ENCODE measurements around the gene FURIN.
"Not testable (repeated sequence)": the region's sequence is repeated elsewhere in the genome, so short reads cannot be mapped to it uniquely, and the experiment has no call there.

Gene FURIN

DNA sequence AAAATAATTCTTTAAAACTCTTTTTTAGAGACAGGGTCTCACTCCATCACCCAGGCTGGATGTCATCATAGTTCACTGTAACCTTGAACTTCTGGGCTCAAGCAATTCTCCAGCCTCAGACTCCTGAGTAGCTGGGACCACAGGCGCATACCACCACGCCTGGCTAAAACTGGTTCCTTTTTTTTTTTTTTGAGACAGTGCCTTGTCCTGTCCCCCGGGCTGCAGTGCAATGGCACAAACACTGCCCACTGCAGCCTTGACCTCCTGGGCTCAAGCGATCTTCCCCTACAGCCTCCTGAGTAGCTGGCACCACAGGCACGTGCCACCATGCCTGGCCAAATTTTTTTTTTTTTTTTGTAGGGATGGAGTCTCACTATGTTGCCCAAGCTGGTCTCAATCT lies 23.7 kb upstream of the FURIN start:
- Histone ChIP-seq H3K4ac (ENCODE audit: low read length) (no peak overlapping the region), H3K18ac (ENCODE audit: low read length) (no peak overlapping the region), H3K4me1 (ENCODE audit: control insufficient read depth in 2 of 2, insufficient read depth in 1 of 2, low read depth in 1 of 2, low read length in 2 of 2) (peaks cover 12 to 14% of the 10 kb centered on the region in 2 donors), H4K91ac (ENCODE audit: low read depth, low read length, poor library complexity) (no peak overlapping the region), H3K27me3 (ENCODE audit: control insufficient read depth in 3 of 3, insufficient read depth in 3 of 3, low read depth in 1 of 3, low read length in 3 of 3) (no peaks in the 10 kb centered on the region), H2AK5ac (ENCODE audit: low read depth, low read length) (no peak overlapping the region), H3K79me1 (ENCODE audit: low read depth, low read length) (no peaks in the 10 kb centered on the region), H4K8ac (ENCODE audit: low read depth, low read length) (no peak overlapping the region), H3K14ac (ENCODE audit: low read length) (no peak overlapping the region), H3K4me3 (ENCODE audit: low read length in 2 of 2) (no peak overlapping the region), H3K23ac (ENCODE audit: low read depth, low read length, poor library complexity) (no peak overlapping the region), H3K36me3 (replicated peaks in 1 of 2; ENCODE audit: control insufficient read depth in 2 of 2, insufficient read depth in 2 of 2, low read length in 2 of 2) (no peaks in the 10 kb centered on the region), H2BK15ac (ENCODE audit: low read length) (no peak overlapping the region), H2BK12ac (ENCODE audit: low read length) (no peak overlapping the region), H2AFZ (ENCODE audit: low read length) (peak overlapping the region; percentile 49), H3K27ac (replicated peaks; ENCODE audit: low read length) (no peak overlapping the region), H2BK120ac (ENCODE audit: low read depth, low read length) (no peak overlapping the region), H2BK5ac (ENCODE audit: low read length) (no peak overlapping the region), H3K4me2 (ENCODE audit: insufficient read depth, low read length, poor library complexity, severe bottlenecking) (no peak overlapping the region), H3K9ac (ENCODE audit: low read depth, low read length, poor library complexity) (no peak overlapping the region), H3K9me3 (replicated peaks in 1 of 2; ENCODE audit: control insufficient read depth in 2 of 2, insufficient read depth in 1 of 2, low read depth in 1 of 2, low read length in 2 of 2) (no peaks in the 10 kb centered on the region)
- DNase-seq (ENCODE audit: low spot score): no peak
- WGBS, 2 donors (ENCODE audit: extremely low coverage in 2 of 2, insufficient read length in 2 of 2, insufficient replicate concordance in 1 of 2): no CpG with 5 or more reads among the region's 5 CpGs

DNA sequence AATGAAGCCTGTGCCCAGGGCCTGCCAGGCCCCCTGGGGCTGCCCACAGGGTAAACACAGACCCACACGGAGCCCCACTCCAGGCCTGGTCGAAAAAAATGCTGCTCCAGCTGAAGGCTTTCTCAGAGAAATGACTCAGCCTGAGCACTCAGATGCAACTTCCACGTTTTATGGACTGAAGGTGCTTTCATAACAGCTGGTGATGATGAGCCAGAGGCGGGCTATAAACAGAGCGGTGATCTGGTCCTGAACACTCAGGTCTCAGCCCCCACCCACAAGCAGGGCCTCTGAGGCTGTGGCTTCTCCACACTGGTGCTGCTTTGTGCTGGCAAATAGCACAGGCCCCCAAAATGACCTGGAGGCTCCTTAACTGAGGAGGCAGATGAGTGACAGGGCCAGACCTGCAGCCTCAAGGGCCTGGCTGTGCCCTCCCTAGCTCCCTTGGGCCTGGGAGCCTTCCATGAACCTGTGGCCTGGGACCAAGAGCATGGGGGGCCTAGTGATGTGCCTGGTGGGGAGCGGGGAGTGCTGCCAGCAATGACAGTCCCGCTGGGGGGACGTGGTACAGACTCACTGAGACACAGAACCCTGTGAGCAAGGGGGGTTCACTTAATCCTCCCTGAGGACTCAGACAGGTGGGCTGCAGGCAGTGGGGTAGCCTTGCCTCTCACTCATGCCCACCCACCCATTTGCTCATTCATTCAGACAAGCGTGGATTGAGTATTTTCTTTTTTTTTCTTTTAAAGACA lies 23.0 kb upstream of the FURIN start:
- no CpG with 5 or more reads among the region's 9 CpGs for WGBS, 2 donors (ENCODE audit: extremely low coverage in 2 of 2, insufficient read length in 2 of 2, insufficient replicate concordance in 1 of 2)
- Histone ChIP-seq H3K14ac (ENCODE audit: low read length) (peak overlapping the region; percentile 71), H2BK5ac (ENCODE audit: low read length) (no peak overlapping the region), H3K9ac (ENCODE audit: low read depth, low read length, poor library complexity) (no peak overlapping the region), H4K8ac (ENCODE audit: low read depth, low read length) (no peak overlapping the region), H3K23ac (ENCODE audit: low read depth, low read length, poor library complexity) (no peak overlapping the region), H3K79me1 (ENCODE audit: low read depth, low read length) (no peaks in the 10 kb centered on the region), H3K27me3 (ENCODE audit: control insufficient read depth in 3 of 3, insufficient read depth in 3 of 3, low read depth in 1 of 3, low read length in 3 of 3) (no peaks in the 10 kb centered on the region), H2BK120ac (ENCODE audit: low read depth, low read length) (no peak overlapping the region), H3K4ac (ENCODE audit: low read length) (no peak overlapping the region), H3K36me3 (replicated peaks in 1 of 2; ENCODE audit: control insufficient read depth in 2 of 2, insufficient read depth in 2 of 2, low read length in 2 of 2) (no peaks in the 10 kb centered on the region), H2BK12ac (ENCODE audit: low read length) (no peak overlapping the region), H2AFZ (ENCODE audit: low read length) (peak overlapping the region; percentile 49), H3K4me1 (ENCODE audit: control insufficient read depth in 2 of 2, insufficient read depth in 1 of 2, low read depth in 1 of 2, low read length in 2 of 2) (peaks cover 8 to 9% of the 10 kb centered on the region in 2 donors), H3K9me3 (replicated peaks in 1 of 2; ENCODE audit: control insufficient read depth in 2 of 2, insufficient read depth in 1 of 2, low read depth in 1 of 2, low read length in 2 of 2) (no peaks in the 10 kb centered on the region), H2BK15ac (ENCODE audit: low read length) (no peak overlapping the region), H3K4me3 (ENCODE audit: low read length in 2 of 2) (no peak overlapping the region), H3K4me2 (ENCODE audit: insufficient read depth, low read length, poor library complexity, severe bottlenecking) (no peak overlapping the region), H3K27ac (replicated peaks; ENCODE audit: low read length) (no peak overlapping the region), H2AK5ac (ENCODE audit: low read depth, low read length) (peak overlapping the region; percentile 79), H4K91ac (ENCODE audit: low read depth, low read length, poor library complexity) (no peak overlapping the region), H3K18ac (ENCODE audit: low read length) (peak overlapping the region; percentile 64)
- no peak for DNase-seq (ENCODE audit: low spot score)

DNA sequence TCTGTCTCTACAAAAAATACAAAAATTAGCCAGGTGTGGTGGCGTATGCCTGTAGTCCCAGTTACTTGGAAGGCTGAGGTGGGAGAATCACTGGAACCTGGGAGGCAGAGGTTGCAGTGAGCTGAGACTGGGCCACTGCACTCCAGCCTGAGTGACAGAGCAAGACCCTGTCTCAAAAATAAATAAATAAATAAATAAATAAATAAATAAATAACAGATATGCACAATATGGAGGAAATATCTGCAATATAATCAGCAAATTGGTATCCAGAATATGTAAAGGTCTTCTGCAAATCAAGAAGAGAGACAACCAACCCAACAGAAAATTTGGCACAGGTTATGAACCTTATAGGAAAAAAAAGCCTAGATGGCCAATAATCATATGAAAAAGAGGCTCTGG lies 19.0 kb upstream of the FURIN start:
- H3K9me3 ChIP-seq (replicated peaks in 1 of 2; ENCODE audit: control insufficient read depth in 2 of 2, insufficient read depth in 1 of 2, low read depth in 1 of 2, low read length in 2 of 2); DNase-seq (ENCODE audit: low spot score); H3K4me3 ChIP-seq (ENCODE audit: low read length in 2 of 2); H2BK12ac ChIP-seq (ENCODE audit: low read length); H3K79me1 ChIP-seq (ENCODE audit: low read depth, low read length); H2BK5ac ChIP-seq (ENCODE audit: low read length); H3K27me3 ChIP-seq (ENCODE audit: control insufficient read depth in 3 of 3, insufficient read depth in 3 of 3, low read depth in 1 of 3, low read length in 3 of 3); H4K8ac ChIP-seq (ENCODE audit: low read depth, low read length); H2BK120ac ChIP-seq (ENCODE audit: low read depth, low read length); H3K4ac ChIP-seq (ENCODE audit: low read length); H2BK15ac ChIP-seq (ENCODE audit: low read length); H3K27ac ChIP-seq (replicated peaks; ENCODE audit: low read length); H3K23ac ChIP-seq (ENCODE audit: low read depth, low read length, poor library complexity); H3K4me1 ChIP-seq (ENCODE audit: control insufficient read depth in 2 of 2, insufficient read depth in 1 of 2, low read depth in 1 of 2, low read length in 2 of 2); H4K91ac ChIP-seq (ENCODE audit: low read depth, low read length, poor library complexity); H3K14ac ChIP-seq (ENCODE audit: low read length); H2AFZ ChIP-seq (ENCODE audit: low read length); H3K36me3 ChIP-seq (replicated peaks in 1 of 2; ENCODE audit: control insufficient read depth in 2 of 2, insufficient read depth in 2 of 2, low read length in 2 of 2); H3K18ac ChIP-seq (ENCODE audit: low read length); H2AK5ac ChIP-seq (ENCODE audit: low read depth, low read length); H3K4me2 ChIP-seq (ENCODE audit: insufficient read depth, low read length, poor library complexity, severe bottlenecking); H3K9ac ChIP-seq (ENCODE audit: low read depth, low read length, poor library complexity): not testable (repeated sequence)
- WGBS, 2 donors (ENCODE audit: extremely low coverage in 2 of 2, insufficient read length in 2 of 2, insufficient replicate concordance in 1 of 2): no CpG with 5 or more reads among the region's 1 CpG

DNA sequence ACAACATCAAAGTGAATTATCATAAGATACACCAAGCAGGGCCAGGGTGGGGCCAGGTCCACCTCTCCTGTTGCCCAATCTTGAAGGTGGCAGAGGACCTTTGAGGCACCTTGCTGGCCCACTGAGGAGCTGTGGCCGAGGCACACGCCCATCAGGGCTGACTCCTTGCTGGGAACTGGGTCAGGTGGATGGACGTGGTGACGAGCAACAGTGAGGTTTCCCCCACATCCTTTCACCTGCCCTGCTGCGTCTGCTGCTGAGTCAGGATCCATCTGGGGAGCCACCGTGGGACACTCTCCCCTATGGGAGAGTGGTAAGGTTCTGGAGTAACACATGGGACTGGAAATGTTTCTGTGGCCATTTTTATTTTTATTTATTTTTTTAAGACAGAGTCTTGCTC lies 17.3 kb upstream of the FURIN start:
- no CpG with 5 or more reads among the region's 6 CpGs for WGBS, 2 donors (ENCODE audit: extremely low coverage in 2 of 2, insufficient read length in 2 of 2, insufficient replicate concordance in 1 of 2)
- Histone ChIP-seq H3K9ac (ENCODE audit: low read depth, low read length, poor library complexity) (no peak overlapping the region), H2BK5ac (ENCODE audit: low read length) (no peak overlapping the region), H3K79me1 (ENCODE audit: low read depth, low read length) (no peaks in the 10 kb centered on the region), H3K9me3 (replicated peaks in 1 of 2; ENCODE audit: control insufficient read depth in 2 of 2, insufficient read depth in 1 of 2, low read depth in 1 of 2, low read length in 2 of 2) (no peaks in the 10 kb centered on the region), H2AK5ac (ENCODE audit: low read depth, low read length) (peak overlapping the region; percentile 25), H2AFZ (ENCODE audit: low read length) (no peak overlapping the region), H2BK12ac (ENCODE audit: low read length) (no peak overlapping the region), H3K27me3 (ENCODE audit: control insufficient read depth in 3 of 3, insufficient read depth in 3 of 3, low read depth in 1 of 3, low read length in 3 of 3) (no peaks in the 10 kb centered on the region), H3K18ac (ENCODE audit: low read length) (peak overlapping the region; percentile 8), H2BK120ac (ENCODE audit: low read depth, low read length) (no peak overlapping the region), H4K8ac (ENCODE audit: low read depth, low read length) (no peak overlapping the region), H3K4me1 (ENCODE audit: control insufficient read depth in 2 of 2, insufficient read depth in 1 of 2, low read depth in 1 of 2, low read length in 2 of 2) (peaks cover 0 to 3% of the 10 kb centered on the region in 2 donors), H3K27ac (replicated peaks; ENCODE audit: low read length) (no peak overlapping the region), H3K36me3 (replicated peaks in 1 of 2; ENCODE audit: control insufficient read depth in 2 of 2, insufficient read depth in 2 of 2, low read length in 2 of 2) (no peaks in the 10 kb centered on the region), H3K4ac (ENCODE audit: low read length) (no peak overlapping the region), H3K23ac (ENCODE audit: low read depth, low read length, poor library complexity) (no peak overlapping the region), H2BK15ac (ENCODE audit: low read length) (no peak overlapping the region), H3K4me2 (ENCODE audit: insufficient read depth, low read length, poor library complexity, severe bottlenecking) (no peak overlapping the region), H3K4me3 (ENCODE audit: low read length in 2 of 2) (no peak overlapping the region), H3K14ac (ENCODE audit: low read length) (no peak overlapping the region), H4K91ac (ENCODE audit: low read depth, low read length, poor library complexity) (no peak overlapping the region)
- DNase-seq (ENCODE audit: low spot score): no peak
